Measurements from ENCODE around the gene SCAMP4. TPM values are rescaled to one million over a fixed set of nuclear protein-coding genes. Genes with fewer than 3 reads are reported as not detected.

SCAMP4 gene
- polyA plus RNA-seq, 1 of the 3 experiments (the other 2 are of a cell fraction) = 30.0 TPM

GRCh38 chr19:1921825-1922224 lies 16.6 kb downstream of the SCAMP4 start:
- no peak overlapping the region for H3K4me2 ChIP-seq
- CTCF ChIA-PET = no interaction called here

More at GRCh38 chr19:1921825-1922224, 16.6 kb downstream of the SCAMP4 start:
- no peak overlapping the region for H3K4me3 ChIP-seq (ENCODE audit: low read depth in 2 of 2, low read length in 1 of 2)
- H3K36me3 ChIP-seq (replicated peaks in 1 of 2; ENCODE audit: control insufficient read depth in 1 of 2, insufficient read depth in 2 of 2, low read length in 1 of 2) = peaks cover 0 to 37% of the 10 kb centered on the region in 2 experiments
- no peaks in the 10 kb centered on the region for H3K9me3 ChIP-seq
- DNase-seq = no peak
- POLR2A ChIA-PET = no interaction called here
- WGBS (ENCODE audit: low lambda C conversion rate) = 98% methylated on average over 14 of the region's 15 CpGs
- no peaks in the 10 kb centered on the region for H3K27me3 ChIP-seq (ENCODE audit: insufficient read depth)
- no peaks in the 10 kb centered on the region for H4K20me1 ChIP-seq (ENCODE audit: insufficient read depth)
- H3F3A ChIP-seq (replicated peaks; ENCODE audit: insufficient read depth) = no peaks in the 10 kb centered on the region
- H2AFZ ChIP-seq (ENCODE audit: low read depth) = no peak overlapping the region
- no peaks in the 10 kb centered on the region for H3K4me1 ChIP-seq (ENCODE audit: control insufficient read depth in 1 of 2, insufficient read depth in 2 of 2, low read depth in 1 of 2, low read length in 1 of 2)
- no peak overlapping the region for H3K9ac ChIP-seq
- H3K27ac ChIP-seq (ENCODE audit: low read depth in 2 of 2, low read length in 1 of 2) = no peak overlapping the region
- TF ChIP-seq ELF1 (IDR thresholded peaks at IDR 0.05) = no peak
- TF ChIP-seq POLR2AphosphoS5 (IDR thresholded peaks at IDR 0.05; ENCODE audit: low read depth, low read length) = no peak
- TF ChIP-seq YY1 (IDR thresholded peaks at IDR 0.05; ENCODE audit: low read depth) = no peak
- no peak for TF ChIP-seq USF2 (IDR thresholded peaks at IDR 0.05; ENCODE audit: borderline replicate concordance, low read depth, low read length)
- no peak for TF ChIP-seq GATA2 (CRISPR knock-in tag; IDR thresholded peaks at IDR 0.05)
- TF ChIP-seq TAF1 (IDR thresholded peaks at IDR 0.05; ENCODE audit: borderline replicate concordance, low read depth, low read length) = no peak
- TF ChIP-seq USF1 (IDR thresholded peaks at IDR 0.05; ENCODE audit: borderline replicate concordance, low read depth) = no peak
- no peak for TF ChIP-seq RCOR1 (IDR thresholded peaks at IDR 0.05; ENCODE audit: low read length)
- no peak for TF ChIP-seq SIN3A (IDR thresholded peaks at IDR 0.05; ENCODE audit: borderline replicate concordance, low read depth, low read length)
- no peak for TF ChIP-seq NRF1 (IDR thresholded peaks at IDR 0.05; ENCODE audit: low read depth, low read length)
- TF ChIP-seq GABPA (IDR thresholded peaks at IDR 0.05; ENCODE audit: low read depth) = no peak
- no peak for TF ChIP-seq TCF12 (IDR thresholded peaks at IDR 0.05)
- TF ChIP-seq, protein P1, sequence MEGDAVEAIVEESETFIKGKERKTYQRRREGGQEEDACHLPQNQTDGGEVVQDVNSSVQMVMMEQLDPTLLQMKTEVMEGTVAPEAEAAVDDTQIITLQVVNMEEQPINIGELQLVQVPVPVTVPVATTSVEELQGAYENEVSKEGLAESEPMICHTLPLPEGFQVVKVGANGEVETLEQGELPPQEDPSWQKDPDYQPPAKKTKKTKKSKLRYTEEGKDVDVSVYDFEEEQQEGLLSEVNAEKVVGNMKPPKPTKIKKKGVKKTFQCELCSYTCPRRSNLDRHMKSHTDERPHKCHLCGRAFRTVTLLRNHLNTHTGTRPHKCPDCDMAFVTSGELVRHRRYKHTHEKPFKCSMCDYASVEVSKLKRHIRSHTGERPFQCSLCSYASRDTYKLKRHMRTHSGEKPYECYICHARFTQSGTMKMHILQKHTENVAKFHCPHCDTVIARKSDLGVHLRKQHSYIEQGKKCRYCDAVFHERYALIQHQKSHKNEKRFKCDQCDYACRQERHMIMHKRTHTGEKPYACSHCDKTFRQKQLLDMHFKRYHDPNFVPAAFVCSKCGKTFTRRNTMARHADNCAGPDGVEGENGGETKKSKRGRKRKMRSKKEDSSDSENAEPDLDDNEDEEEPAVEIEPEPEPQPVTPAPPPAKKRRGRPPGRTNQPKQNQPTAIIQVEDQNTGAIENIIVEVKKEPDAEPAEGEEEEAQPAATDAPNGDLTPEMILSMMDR (IDR thresholded peaks at IDR 0.05) = no peak
- TF ChIP-seq TEAD4 (IDR thresholded peaks at IDR 0.05; ENCODE audit: borderline replicate concordance, insufficient read depth) = no peak
- no peak for TF ChIP-seq REST (IDR thresholded peaks at IDR 0.05; ENCODE audit: low read depth, low read length)
- H3K9me2 ChIP-seq = no peaks in the 10 kb centered on the region
- H3K79me2 ChIP-seq (ENCODE audit: insufficient read depth) = no peaks in the 10 kb centered on the region
